ENCODE data around the gene CT55.
"Not testable (repeated sequence)": the region's sequence is repeated elsewhere in the genome, so short reads cannot be mapped to it uniquely, and the experiment has no call there.

DNA sequence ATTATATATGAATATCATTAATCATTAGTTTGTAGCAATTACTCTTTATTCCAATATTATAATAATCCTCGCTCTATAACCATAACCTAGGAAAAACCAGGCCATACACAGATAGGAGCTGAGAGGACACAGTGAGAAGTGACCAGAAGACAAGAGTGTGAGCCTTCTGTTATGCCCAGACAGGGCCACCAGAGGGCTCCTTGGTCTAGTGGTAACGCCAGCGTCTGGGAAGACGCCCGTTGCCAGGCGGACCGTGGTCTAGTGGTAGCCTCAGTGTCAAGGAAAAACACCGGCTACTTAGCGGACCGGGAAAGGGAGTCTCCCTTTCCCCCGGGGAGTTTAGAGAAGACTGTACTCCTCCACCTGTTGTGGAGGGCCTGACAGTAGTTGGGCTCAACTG lies 35.2 kb upstream of the CT55 start:
- TF ChIP-seq, protein P1, sequence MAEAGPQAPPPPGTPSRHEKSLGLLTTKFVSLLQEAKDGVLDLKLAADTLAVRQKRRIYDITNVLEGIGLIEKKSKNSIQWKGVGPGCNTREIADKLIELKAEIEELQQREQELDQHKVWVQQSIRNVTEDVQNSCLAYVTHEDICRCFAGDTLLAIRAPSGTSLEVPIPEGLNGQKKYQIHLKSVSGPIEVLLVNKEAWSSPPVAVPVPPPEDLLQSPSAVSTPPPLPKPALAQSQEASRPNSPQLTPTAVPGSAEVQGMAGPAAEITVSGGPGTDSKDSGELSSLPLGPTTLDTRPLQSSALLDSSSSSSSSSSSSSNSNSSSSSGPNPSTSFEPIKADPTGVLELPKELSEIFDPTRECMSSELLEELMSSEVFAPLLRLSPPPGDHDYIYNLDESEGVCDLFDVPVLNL (CRISPR knock-in tag; IDR thresholded peaks at IDR 0.05; ENCODE audit: borderline replicate concordance, low read depth) = not testable (repeated sequence)
- TF ChIP-seq, protein P2, sequence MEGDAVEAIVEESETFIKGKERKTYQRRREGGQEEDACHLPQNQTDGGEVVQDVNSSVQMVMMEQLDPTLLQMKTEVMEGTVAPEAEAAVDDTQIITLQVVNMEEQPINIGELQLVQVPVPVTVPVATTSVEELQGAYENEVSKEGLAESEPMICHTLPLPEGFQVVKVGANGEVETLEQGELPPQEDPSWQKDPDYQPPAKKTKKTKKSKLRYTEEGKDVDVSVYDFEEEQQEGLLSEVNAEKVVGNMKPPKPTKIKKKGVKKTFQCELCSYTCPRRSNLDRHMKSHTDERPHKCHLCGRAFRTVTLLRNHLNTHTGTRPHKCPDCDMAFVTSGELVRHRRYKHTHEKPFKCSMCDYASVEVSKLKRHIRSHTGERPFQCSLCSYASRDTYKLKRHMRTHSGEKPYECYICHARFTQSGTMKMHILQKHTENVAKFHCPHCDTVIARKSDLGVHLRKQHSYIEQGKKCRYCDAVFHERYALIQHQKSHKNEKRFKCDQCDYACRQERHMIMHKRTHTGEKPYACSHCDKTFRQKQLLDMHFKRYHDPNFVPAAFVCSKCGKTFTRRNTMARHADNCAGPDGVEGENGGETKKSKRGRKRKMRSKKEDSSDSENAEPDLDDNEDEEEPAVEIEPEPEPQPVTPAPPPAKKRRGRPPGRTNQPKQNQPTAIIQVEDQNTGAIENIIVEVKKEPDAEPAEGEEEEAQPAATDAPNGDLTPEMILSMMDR (IDR thresholded peaks at IDR 0.05) = peak; percentile 36; the same call in 1 of the 2 replicates
- TF ChIP-seq, protein P3, sequence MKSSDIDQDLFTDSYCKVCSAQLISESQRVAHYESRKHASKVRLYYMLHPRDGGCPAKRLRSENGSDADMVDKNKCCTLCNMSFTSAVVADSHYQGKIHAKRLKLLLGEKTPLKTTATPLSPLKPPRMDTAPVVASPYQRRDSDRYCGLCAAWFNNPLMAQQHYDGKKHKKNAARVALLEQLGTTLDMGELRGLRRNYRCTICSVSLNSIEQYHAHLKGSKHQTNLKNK (CRISPR knock-in tag; IDR thresholded peaks at IDR 0.05) = not testable (repeated sequence)
- TF ChIP-seq CREM (CRISPR knock-in tag; IDR thresholded peaks at IDR 0.05); ZNF232 (CRISPR knock-in tag; IDR thresholded peaks at IDR 0.05); PRRX2 (CRISPR knock-in tag; IDR thresholded peaks at IDR 0.05); ZNF263 (CRISPR knock-in tag; IDR thresholded peaks at IDR 0.05; ENCODE audit: low read depth); ZNF416 (CRISPR knock-in tag; IDR thresholded peaks at IDR 0.05); JUN (CRISPR knock-in tag; IDR thresholded peaks at IDR 0.05); ZNF423 (CRISPR knock-in tag; IDR thresholded peaks at IDR 0.05): not testable (repeated sequence)
- TF ChIP-seq, protein P4, sequence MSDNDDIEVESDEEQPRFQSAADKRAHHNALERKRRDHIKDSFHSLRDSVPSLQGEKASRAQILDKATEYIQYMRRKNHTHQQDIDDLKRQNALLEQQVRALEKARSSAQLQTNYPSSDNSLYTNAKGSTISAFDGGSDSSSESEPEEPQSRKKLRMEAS (CRISPR knock-in tag; IDR thresholded peaks at IDR 0.05) = not testable (repeated sequence)

Measured in WTC11 (cell line).